ENCODE measurements around the gene ACAD11.

Gene ACAD11

DNA sequence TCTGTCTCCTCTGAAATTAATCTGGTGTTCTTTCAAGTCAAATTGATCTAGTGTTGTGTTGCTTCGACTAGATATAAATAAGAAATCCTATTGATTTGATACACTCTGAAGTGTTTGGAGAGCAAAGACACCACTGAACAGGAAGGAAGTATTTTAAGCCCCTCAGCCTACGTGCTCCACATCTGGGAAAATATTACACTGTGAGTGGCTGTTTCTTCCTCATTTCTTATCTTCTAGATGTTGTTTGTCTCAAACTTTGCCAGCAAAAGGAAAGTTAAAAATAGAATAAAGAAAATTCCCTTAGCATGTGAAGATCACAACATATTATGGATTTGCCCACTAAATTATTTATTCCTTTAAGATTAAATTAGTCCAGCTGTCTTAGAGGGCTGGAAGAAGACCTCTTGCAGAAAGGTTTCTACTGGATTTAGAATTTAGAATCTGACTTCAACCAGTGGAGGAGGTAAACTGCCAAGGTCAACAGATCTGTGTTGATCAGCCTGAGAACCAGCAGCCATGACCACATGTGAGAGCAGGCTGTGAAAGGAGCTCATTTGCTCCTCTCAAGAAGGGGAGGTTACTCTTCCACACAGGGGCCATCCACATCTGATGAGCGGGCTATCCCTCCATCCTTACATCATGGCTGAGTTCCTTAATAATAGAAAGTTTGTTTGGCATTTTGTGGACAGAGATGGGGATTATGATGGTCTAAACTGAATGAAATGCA, 108.9 kb downstream of the ACAD11 start:
- no peak overlapping the region for H3K4me3 ChIP-seq (ENCODE audit: low read length)
- no peak for DNase-seq (ENCODE audit: low read depth)
- TF ChIP-seq CTCF (conservative IDR thresholded peaks at IDR 0.05; ENCODE audit: low read depth, low read length), result no peak

- no peak for TF ChIP-seq CTCF (conservative IDR thresholded peaks at IDR 0.05; ENCODE audit: low read depth, low read length)
- H3K4me3 ChIP-seq (ENCODE audit: low read length), result no peak overlapping the region
- DNase-seq (ENCODE audit: low read depth), result no peak
Measured at GRCh38 chr3:132549890-132550578, 109.6 kb downstream of the ACAD11 start.

- no peak overlapping the region for H3K4me3 ChIP-seq (ENCODE audit: low read length)
- DNase-seq (ENCODE audit: low read depth), result no peak
- TF ChIP-seq CTCF (conservative IDR thresholded peaks at IDR 0.05; ENCODE audit: low read depth, low read length), result no peak
Measured at GRCh38 chr3:132549169-132549568, 110.4 kb downstream of the ACAD11 start.

DNA sequence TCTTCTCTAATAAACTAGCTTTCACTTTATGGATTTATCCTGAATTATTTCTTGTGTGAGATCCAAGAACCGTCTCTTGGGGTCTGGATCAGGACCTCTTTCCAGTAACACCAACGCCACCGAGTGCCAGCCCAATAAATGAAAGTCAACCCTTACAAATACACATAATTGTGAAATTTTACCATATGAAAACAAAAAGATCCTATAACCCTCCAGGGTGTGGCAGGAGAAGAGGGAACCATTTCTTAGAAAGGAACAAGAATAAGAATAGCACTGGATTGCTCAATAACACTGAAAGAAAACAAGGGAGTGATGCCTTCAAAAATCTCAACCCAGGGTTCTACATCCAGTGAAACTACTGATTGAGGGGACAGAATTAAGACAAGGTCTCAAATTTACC, 114.1 kb downstream of the ACAD11 start:
- H3K4me3 ChIP-seq (ENCODE audit: low read length), result no peak overlapping the region
- DNase-seq (ENCODE audit: low read depth), result no peak
- TF ChIP-seq CTCF (conservative IDR thresholded peaks at IDR 0.05; ENCODE audit: low read depth, low read length), result no peak

GRCh38 chr3:132544130-132544529, 115.5 kb downstream of the ACAD11 start:
- no peak for DNase-seq (ENCODE audit: low read depth)
- TF ChIP-seq CTCF (conservative IDR thresholded peaks at IDR 0.05; ENCODE audit: low read depth, low read length), result no peak
- H3K4me3 ChIP-seq (ENCODE audit: low read length), result no peak overlapping the region

DNA sequence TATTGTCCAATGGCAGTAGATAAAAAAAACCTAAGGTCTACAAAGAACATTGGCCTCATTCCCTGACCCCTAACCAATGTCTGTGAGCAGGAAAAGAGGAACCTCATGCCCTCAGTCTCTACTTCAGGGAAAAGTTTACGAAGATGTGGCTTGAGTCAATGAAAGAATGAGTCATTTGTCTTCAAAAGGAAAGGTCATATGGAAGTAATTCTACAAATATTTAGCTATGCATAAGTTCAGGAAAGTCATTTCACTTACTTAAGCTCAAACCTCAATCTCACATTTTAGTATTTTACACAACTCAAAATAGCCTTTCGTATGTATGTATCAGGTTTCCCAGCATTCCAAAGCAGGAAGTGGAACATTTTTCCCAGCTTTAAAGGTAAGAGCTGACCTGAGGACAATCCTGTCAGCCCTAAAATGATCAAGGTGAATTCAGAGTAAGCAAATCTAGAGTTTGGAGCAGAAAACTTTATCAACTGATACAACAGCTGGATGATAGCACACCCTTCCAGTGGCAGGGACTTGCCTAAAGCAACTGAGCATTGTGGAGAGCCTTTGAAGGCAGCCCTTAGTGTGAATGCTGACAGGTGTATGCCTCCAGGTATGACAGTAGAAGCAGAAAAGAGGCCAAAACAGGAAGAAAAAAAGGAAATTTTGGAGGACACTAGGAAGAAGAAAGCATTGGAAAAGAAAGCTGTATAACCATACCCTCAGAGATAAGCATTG, 116.4 kb downstream of the ACAD11 start:
- DNase-seq (ENCODE audit: low read depth), result peak; percentile 38

More for the DNA sequence above, 116.4 kb downstream of the ACAD11 start:
- no peak for TF ChIP-seq CTCF (conservative IDR thresholded peaks at IDR 0.05; ENCODE audit: low read depth, low read length)
- H3K4me3 ChIP-seq (ENCODE audit: low read length), result no peak overlapping the region

Measured in retinal pigment epithelial cell (primary cell).